ENCODE measurements around the gene OR1J2. TPM values are rescaled to one million over a fixed set of nuclear protein-coding genes. Genes with fewer than 3 reads are reported as not detected.

OR1J2 gene
- total RNA-seq, 1 donor from 2014 or later: not detected

GRCh38 chr9:122468735-122469134 lies 41.9 kb upstream of the OR1J2 start:
- H3K4me1 Mint-ChIP-seq (ENCODE audit: unreplicated experiment): no peaks in the 10 kb centered on the region
- TF ChIP-seq, protein P1, sequence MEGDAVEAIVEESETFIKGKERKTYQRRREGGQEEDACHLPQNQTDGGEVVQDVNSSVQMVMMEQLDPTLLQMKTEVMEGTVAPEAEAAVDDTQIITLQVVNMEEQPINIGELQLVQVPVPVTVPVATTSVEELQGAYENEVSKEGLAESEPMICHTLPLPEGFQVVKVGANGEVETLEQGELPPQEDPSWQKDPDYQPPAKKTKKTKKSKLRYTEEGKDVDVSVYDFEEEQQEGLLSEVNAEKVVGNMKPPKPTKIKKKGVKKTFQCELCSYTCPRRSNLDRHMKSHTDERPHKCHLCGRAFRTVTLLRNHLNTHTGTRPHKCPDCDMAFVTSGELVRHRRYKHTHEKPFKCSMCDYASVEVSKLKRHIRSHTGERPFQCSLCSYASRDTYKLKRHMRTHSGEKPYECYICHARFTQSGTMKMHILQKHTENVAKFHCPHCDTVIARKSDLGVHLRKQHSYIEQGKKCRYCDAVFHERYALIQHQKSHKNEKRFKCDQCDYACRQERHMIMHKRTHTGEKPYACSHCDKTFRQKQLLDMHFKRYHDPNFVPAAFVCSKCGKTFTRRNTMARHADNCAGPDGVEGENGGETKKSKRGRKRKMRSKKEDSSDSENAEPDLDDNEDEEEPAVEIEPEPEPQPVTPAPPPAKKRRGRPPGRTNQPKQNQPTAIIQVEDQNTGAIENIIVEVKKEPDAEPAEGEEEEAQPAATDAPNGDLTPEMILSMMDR (IDR thresholded peaks at IDR 0.05; ENCODE audit: unreplicated experiment): no peak
- H3K9me3 Mint-ChIP-seq (ENCODE audit: unreplicated experiment): no peaks in the 10 kb centered on the region
- H3K36me3 Mint-ChIP-seq (ENCODE audit: low read depth, unreplicated experiment): no peaks in the 10 kb centered on the region
- DNase-seq (ENCODE audit: low spot score): no peak
- H3K27me3 Mint-ChIP-seq (ENCODE audit: unreplicated experiment): peaks cover 1% of the 10 kb centered on the region
- no peak overlapping the region for H3K27ac Mint-ChIP-seq (ENCODE audit: unreplicated experiment)
- no peak overlapping the region for H3K4me3 Mint-ChIP-seq (ENCODE audit: unreplicated experiment)

DNA sequence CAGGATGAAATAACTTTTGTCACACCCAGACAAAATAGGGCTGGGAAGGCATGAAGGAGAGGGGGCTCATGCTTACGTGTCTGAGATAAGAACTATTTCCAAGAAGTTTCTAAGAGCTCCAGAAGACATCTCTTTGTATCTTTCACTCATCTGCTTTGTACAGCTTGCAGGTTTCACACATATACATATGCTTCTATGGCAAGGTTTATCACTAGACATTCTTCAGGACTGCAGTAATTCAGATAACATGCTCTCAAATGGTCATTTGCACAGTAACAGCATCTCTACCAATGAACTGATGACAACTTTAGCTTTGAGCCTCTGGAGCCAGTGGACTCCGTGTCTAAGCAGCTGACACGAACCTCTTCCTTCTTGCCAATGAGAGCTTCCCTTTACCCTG lies 36.0 kb upstream of the OR1J2 start:
- no peak overlapping the region for H3K4me3 Mint-ChIP-seq (ENCODE audit: unreplicated experiment)
- H3K27me3 Mint-ChIP-seq (ENCODE audit: unreplicated experiment): peaks cover 3% of the 10 kb centered on the region
- no peak overlapping the region for H3K27ac Mint-ChIP-seq (ENCODE audit: unreplicated experiment)
- H3K4me1 Mint-ChIP-seq (ENCODE audit: unreplicated experiment): no peaks in the 10 kb centered on the region
- H3K36me3 Mint-ChIP-seq (ENCODE audit: low read depth, unreplicated experiment): no peaks in the 10 kb centered on the region
- no peaks in the 10 kb centered on the region for H3K9me3 Mint-ChIP-seq (ENCODE audit: unreplicated experiment)
- DNase-seq (ENCODE audit: low spot score): no peak
- TF ChIP-seq, protein P1 (IDR thresholded peaks at IDR 0.05; ENCODE audit: unreplicated experiment): no peak

DNA sequence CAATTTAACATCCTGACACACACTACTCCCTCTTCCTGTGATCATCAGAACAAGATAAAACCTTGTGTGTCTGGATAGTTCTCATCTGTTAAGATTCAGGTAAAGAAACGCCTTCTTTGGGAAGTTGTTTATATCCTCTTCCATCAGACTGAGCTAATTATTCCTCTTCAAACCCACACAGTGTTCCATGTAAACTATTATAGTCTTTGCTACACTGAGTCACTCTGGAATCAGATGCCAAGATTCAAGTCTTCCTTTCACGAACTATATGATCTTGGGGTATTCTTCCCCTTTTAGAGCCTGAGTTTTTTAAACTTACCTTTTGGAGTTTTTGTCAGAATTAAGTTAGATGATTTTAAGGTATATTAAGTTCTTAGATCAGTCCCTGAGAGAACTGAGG lies 34.9 kb upstream of the OR1J2 start:
- no peak overlapping the region for H3K4me3 Mint-ChIP-seq (ENCODE audit: unreplicated experiment)
- H3K27me3 Mint-ChIP-seq (ENCODE audit: unreplicated experiment): peaks cover 1% of the 10 kb centered on the region
- H3K36me3 Mint-ChIP-seq (ENCODE audit: low read depth, unreplicated experiment): no peaks in the 10 kb centered on the region
- no peak for DNase-seq (ENCODE audit: low spot score)
- no peak overlapping the region for H3K27ac Mint-ChIP-seq (ENCODE audit: unreplicated experiment)
- H3K9me3 Mint-ChIP-seq (ENCODE audit: unreplicated experiment): no peaks in the 10 kb centered on the region
- TF ChIP-seq, protein P1 (IDR thresholded peaks at IDR 0.05; ENCODE audit: unreplicated experiment): no peak
- no peaks in the 10 kb centered on the region for H3K4me1 Mint-ChIP-seq (ENCODE audit: unreplicated experiment)

DNA sequence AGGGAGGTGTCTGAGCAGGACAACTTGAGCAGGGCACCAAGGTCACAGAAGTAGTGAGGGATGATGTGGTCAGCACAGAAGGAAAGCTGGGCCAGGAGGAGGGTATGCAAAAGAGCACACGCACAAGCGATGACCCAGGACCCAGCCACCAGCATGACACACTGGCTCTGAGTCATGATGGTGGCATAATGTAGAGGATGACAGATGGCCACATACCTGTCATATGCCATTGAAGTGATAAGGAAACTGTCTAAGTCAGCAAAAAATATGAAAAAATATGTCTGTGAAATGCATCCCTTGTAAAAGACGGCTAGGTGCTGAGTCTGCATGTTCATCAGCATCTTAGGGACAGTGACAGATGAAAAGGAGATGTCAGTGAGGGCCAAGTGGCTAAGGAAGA lies 33.3 kb upstream of the OR1J2 start:
- Mint-ChIP-seq H3K27me3 (ENCODE audit: unreplicated experiment) (peaks cover 1% of the 10 kb centered on the region), H3K27ac (ENCODE audit: unreplicated experiment) (no peak overlapping the region), H3K9me3 (ENCODE audit: unreplicated experiment) (no peaks in the 10 kb centered on the region), H3K36me3 (ENCODE audit: low read depth, unreplicated experiment) (no peaks in the 10 kb centered on the region), H3K4me1 (ENCODE audit: unreplicated experiment) (no peaks in the 10 kb centered on the region), H3K4me3 (ENCODE audit: unreplicated experiment) (no peak overlapping the region)
- no peak for DNase-seq (ENCODE audit: low spot score)
- TF ChIP-seq, protein P1 (IDR thresholded peaks at IDR 0.05; ENCODE audit: unreplicated experiment): no peak

GRCh38 chr9:122477826-122478225 lies 32.8 kb upstream of the OR1J2 start, which contains the start of gene OR1J1:
OR1J1 (minus strand) TSS chr9:122477926; CDS start chr9:122477926, 0 bp downstream.
- H3K36me3 Mint-ChIP-seq (ENCODE audit: low read depth, unreplicated experiment): no peaks in the 10 kb centered on the region
- no peaks in the 10 kb centered on the region for H3K9me3 Mint-ChIP-seq (ENCODE audit: unreplicated experiment)
- H3K27me3 Mint-ChIP-seq (ENCODE audit: unreplicated experiment): peaks cover 1% of the 10 kb centered on the region
- H3K27ac Mint-ChIP-seq (ENCODE audit: unreplicated experiment): no peak within 1 kb of the TSS
- TF ChIP-seq, protein P1 (IDR thresholded peaks at IDR 0.05; ENCODE audit: unreplicated experiment): no peak
- H3K4me3 Mint-ChIP-seq (ENCODE audit: unreplicated experiment): no peak within 1 kb of the TSS
- no peaks in the 10 kb centered on the region for H3K4me1 Mint-ChIP-seq (ENCODE audit: unreplicated experiment)
- no peak for DNase-seq (ENCODE audit: low spot score)
